HepG2 (cell line): ENCODE results near the gene SPECC1L. TPM values are rescaled to one million over a fixed set of nuclear protein-coding genes. Genes with fewer than 3 reads are reported as not detected.
"Not testable (repeated sequence)": the region's sequence is repeated elsewhere in the genome, so short reads cannot be mapped to it uniquely, and the experiment has no call there.

Experiments
- ATAC-seq: fragments of 200-7000 bp; cut with Tn5 transposase; 3 replicates; pipeline ENCODE4 v1.9.1; 2020; ENCODE audit warnings: mild to moderate bottlenecking, moderate library complexity
- BruUV-seq: library from RNA; stranded (reverse); fragments of 400-500 nt; replicated peaks from 2 replicates; lab custom pipeline; 2021; lab: Mats Ljungman, UMichigan
- CTCF ChIA-PET: fragments of 300-600 bp; formaldehyde crosslinking; extraction: SDS; loops from one replicate; lab custom pipeline; 2021; ENCODE audit warnings: low total read pairs, inconsistent platforms, low intra/inter-chr PET ratio; lab: Yijun Ruan, JAX
- POLR2A ChIA-PET: fragments of 350-600 bp; sonication (Branson Sonifier 250); formaldehyde crosslinking; loops from one replicate; lab custom pipeline; 2020; ENCODE audit warnings: antibody characterized with exemption, inconsistent platforms; lab: Yijun Ruan, JAX
- DNase-seq: peaks from one replicate; pipeline ENCODE4 v3.0.0-alpha.2; 2015; ENCODE audit warnings: low spot score
- FAIRE-seq: peaks from 3 replicates; lab custom pipeline; 2011; peaks lifted over from hg19 to GRCh38; lab: Jason Lieb, UNC
- H2AFZ ChIP-seq: one replicate; pipeline ENCODE4 v1.6.1; 2011; ENCODE audit warnings: low read length, inconsistent platforms
- H3K27ac ChIP-seq: fragments of 300-600 bp; 3 replicates; pipeline ENCODE4 v1.8.0; 2011; ENCODE audit warnings: mixed run types, mild to moderate bottlenecking, mixed read lengths, low read length, inconsistent platforms; ENCODE audit not compliant: insufficient read depth; ENCODE audit errors: extremely low read length
- H3K27me3 ChIP-seq, 2 experiments: fragments of 200-600 bp in 1 of 2; 2 replicates in 1 of 2; 3 replicates in 1 of 2; pipeline versions ENCODE4 v1.6.0 to v1.8.0; 2011; ENCODE audit warnings: low read length in 2 of 2, mild to moderate bottlenecking in 2 of 2, moderate library complexity in 2 of 2, inconsistent platforms in 1 of 2; ENCODE audit not compliant: insufficient read depth in 2 of 2, control insufficient read depth in 1 of 2
- H3K36me3 ChIP-seq, 2 experiments: fragments of 200-600 bp in 1 of 2; replicated peaks in 1 of 2; 2 replicates in 1 of 2; 3 replicates in 1 of 2; pipeline versions ENCODE4 v1.5.1 to v1.8.0; 2011; ENCODE audit warnings: low read length in 2 of 2, inconsistent platforms in 1 of 2; ENCODE audit not compliant: insufficient read depth in 2 of 2, control insufficient read depth in 1 of 2
- H3K4me1 ChIP-seq: 2 replicates; pipeline ENCODE4 v1.5.1; 2012; ENCODE audit warnings: low read length, inconsistent platforms; ENCODE audit not compliant: insufficient read depth
- H3K4me2 ChIP-seq: 2 replicates; pipeline ENCODE4 v1.6.0; 2011; ENCODE audit warnings: low read depth, low read length, inconsistent platforms
- H3K4me3 ChIP-seq, 3 experiments: fragments of 200-600 bp in 1 of 3; sonication (generic), shearing (Covaris generic) in 1 of 3; replicated peaks in 1 of 3; 2 replicates each; pipeline ENCODE4 v1.5.1; 2011 to 2016; ENCODE audit warnings: low read length in 3 of 3, inconsistent platforms in 2 of 3, low read depth in 2 of 3, mild to moderate bottlenecking in 2 of 3, control low read depth in 1 of 3, mixed read lengths in 1 of 3; ENCODE audit not compliant: insufficient read depth in 1 of 3
- H3K79me2 ChIP-seq: one replicate; pipeline ENCODE4 v1.6.1; 2011; ENCODE audit warnings: low read length, inconsistent platforms; ENCODE audit not compliant: insufficient read depth
- H3K9ac ChIP-seq: 2 replicates; pipeline ENCODE4 v1.6.0; 2011; ENCODE audit warnings: mild to moderate bottlenecking, low read depth, low read length, inconsistent platforms; ENCODE audit not compliant: insufficient read depth
- H3K9me3 ChIP-seq: 2 replicates; pipeline ENCODE4 v1.5.1; 2012; ENCODE audit warnings: mild to moderate bottlenecking, low read length
- H4K20me1 ChIP-seq: 2 replicates; pipeline ENCODE4 v1.6.0; 2011; ENCODE audit warnings: inconsistent platforms, mild to moderate bottlenecking, low read length, moderate library complexity; ENCODE audit not compliant: insufficient read depth
- EP300 ChIP-seq, 3 experiments: sonication (generic) in 1 of 3; formaldehyde crosslinking in 1 of 3; IDR thresholded peaks; 2 replicates each; pipeline versions ENCODE4 v1.5.1 to v1.6.1; 2011 to 2020; ENCODE audit warnings: low read depth in 2 of 3, low read length in 2 of 3, borderline replicate concordance in 1 of 3, improper control_type of control experiment in 1 of 3, mild to moderate bottlenecking in 1 of 3, missing genetic modification reagents in 1 of 3, moderate library complexity in 1 of 3
- GATAD2A ChIP-seq: IDR thresholded peaks from 2 replicates; pipeline ENCODE4 v1.6.1; 2016
- HMG20A ChIP-seq: IDR thresholded peaks from 2 replicates; pipeline ENCODE4 v1.6.1; 2016; ENCODE audit warnings: borderline replicate concordance
- HNF4A ChIP-seq: sonication (generic); formaldehyde crosslinking; IDR thresholded peaks from 2 replicates; pipeline ENCODE4 v1.4.0; 2020; ENCODE audit warnings: missing genetic modification reagents
- HNF4G ChIP-seq, 2 experiments: sonication (generic) in 1 of 2; formaldehyde crosslinking in 1 of 2; IDR thresholded peaks; 2 replicates each; pipeline versions ENCODE4 v1.4.0 to v1.6.1; 2011 to 2020; ENCODE audit warnings: borderline replicate concordance in 2 of 2, low read depth in 2 of 2, mild to moderate bottlenecking in 2 of 2, low read length in 1 of 2, missing genetic modification reagents in 1 of 2, moderate library complexity in 1 of 2
- NCOA2 ChIP-seq: sonication (generic); formaldehyde crosslinking; IDR thresholded peaks from 2 replicates; pipeline ENCODE4 v1.8.0; 2022; ENCODE audit warnings: inconsistent platforms
- NCOR1 ChIP-seq: fragments of 200-600 bp; sonication (generic); IDR thresholded peaks from 2 replicates; pipeline ENCODE4 v1.7.0; 2017; ENCODE audit warnings: antibody characterized with exemption, low read length, borderline replicate concordance
- NR2C2 ChIP-seq: sonication (generic); formaldehyde crosslinking; IDR thresholded peaks from 2 replicates; pipeline ENCODE4 v1.4.0; 2020; ENCODE audit warnings: missing genetic modification reagents, mild to moderate bottlenecking, moderate library complexity, borderline replicate concordance
- NR2F6 ChIP-seq, 2 experiments: IDR thresholded peaks; 2 replicates each; pipeline ENCODE4 v1.6.1; 2016; ENCODE audit warnings: antibody characterized with exemption in 1 of 2, mild to moderate bottlenecking in 1 of 2
- SOX5 ChIP-seq: IDR thresholded peaks from 2 replicates; pipeline ENCODE4 v1.6.1; 2016; ENCODE audit warnings: borderline replicate concordance
- SOX6 ChIP-seq, 2 experiments: fragments of 450-650 bp in 1 of 2; sonication (generic) in 1 of 2; formaldehyde crosslinking in 1 of 2; IDR thresholded peaks; 2 replicates each; pipeline versions ENCODE4 v1.4.0 to v1.6.1; 2017 to 2020; ENCODE audit warnings: antibody characterized with exemption in 1 of 2, mild to moderate bottlenecking in 1 of 2, missing genetic modification reagents in 1 of 2
- WGBS: methylation state at CpG from one replicate; pipeline ENCODE4 v1.1.6; 2017; ENCODE audit warnings: low lambda C conversion rate; 5-methylcytosine and 5-hydroxymethylcytosine counted together
- in situ Hi-C: cut with HindIII; loops from 2 replicates; pipeline ENCODE4 v1.10.0; 2017; ENCODE audit warnings: low pct_unique_long_range_greater_than_20kb; ENCODE audit not compliant: extremely low pct_ligation_motif_present
- intact Hi-C: fragments of 100-400 bp; cut with micrococcal nuclease; formaldehyde crosslinking; loops from one replicate; pipeline ENCODE4 v1.10.0; 2022; ENCODE audit not compliant: unreplicated experiment
- polyA plus RNA-seq, 8 experiments: library from polyadenylated mRNA; depleted of rRNA in 3 of 8; stranded (reverse) in 7 of 8; unstranded in 1 of 8; fragments of >200 nt; fragmentation: Illumina TruSeq in 4 of 8; extraction: Trizol in 4 of 8; gene quantifications; 2 replicates each; pipeline versions ENCODE4 v1.2.1 to v1.2.3, GENCODE V29; 2011 to 2016; ENCODE audit warnings: low read depth in 4 of 8, missing spikeins in 1 of 8, mixed read lengths in 1 of 8; ENCODE audit not compliant: insufficient read depth in 1 of 8
- total RNA-seq, 5 experiments: library from RNA; depleted of rRNA; stranded (reverse); fragments of >200 nt; fragmentation: Illumina TruSeq; extraction: Trizol; gene quantifications; 2 replicates each; pipeline ENCODE4 v1.2.3, GENCODE V29; 2016; ENCODE audit warnings: low read depth in 1 of 5
- TF ChIP-seq, protein P1 (sequence below): IDR thresholded peaks from 2 replicates; pipeline ENCODE4 v1.4.0; 2020; ENCODE audit warnings: mild to moderate bottlenecking, missing genetic modification reagents
- TF ChIP-seq, protein P2 (sequence below): IDR thresholded peaks from 2 replicates; pipeline ENCODE4 v1.6.1; 2016; ENCODE audit warnings: low read depth

The SPECC1L gene
- total and polyA plus RNA-seq, 2 of the 13 experiments (the other 11 are each of a cell fraction or from before 2014, with no cell fraction given) = 14.1 to 30.3 TPM

DNA sequence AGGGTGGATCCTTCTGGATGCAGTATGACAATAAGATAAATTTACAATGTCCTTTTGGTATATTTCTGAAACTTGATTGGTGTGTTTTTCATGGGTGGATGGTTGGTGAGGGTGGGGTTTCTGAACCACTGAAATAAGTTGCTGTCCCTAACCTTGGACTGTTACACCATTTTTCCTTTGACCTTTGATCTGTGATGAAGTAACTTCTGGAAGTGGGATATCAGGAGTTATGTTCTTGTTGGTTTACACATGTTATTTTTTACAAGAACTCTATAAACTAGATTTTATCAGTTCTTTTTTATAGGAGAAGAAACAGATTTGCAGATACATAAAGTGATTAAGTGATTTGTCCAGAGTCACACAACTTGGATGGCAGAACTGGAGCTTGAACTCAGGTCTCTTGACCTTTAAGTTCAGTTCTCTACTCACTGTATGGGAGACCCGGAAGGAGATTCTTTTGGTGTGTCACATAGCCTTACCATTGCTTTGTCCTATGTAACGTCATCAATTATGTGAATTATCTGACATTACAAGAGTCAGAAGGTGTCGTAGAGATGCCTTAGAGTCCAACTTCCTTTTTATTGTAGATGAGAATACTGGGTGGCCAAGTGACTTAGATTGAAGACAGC lies 21.7 kb downstream of the SPECC1L start:
- intact Hi-C loops; POLR2A ChIA-PET; ATAC-seq; in situ Hi-C loops; H3K36me3 ChIP-seq; H3K27me3 ChIP-seq; H3K9ac ChIP-seq; BruUV-seq; CTCF ChIA-PET; FAIRE-seq; H2AFZ ChIP-seq; H4K20me1 ChIP-seq; H3K4me3 ChIP-seq; H3K9me3 ChIP-seq; TF ChIP-seq SOX6 (IDR thresholded peaks at IDR 0.05); HNF4G (CRISPR knock-in tag; IDR thresholded peaks at IDR 0.05; ENCODE audit: borderline replicate concordance, low read depth); NR2F6 (IDR thresholded peaks at IDR 0.05); EP300 (CRISPR knock-in tag; IDR thresholded peaks at IDR 0.05; ENCODE audit: borderline replicate concordance): not testable (repeated sequence)
- Histone ChIP-seq H3K4me2 (0 out of 2 replicates have a peak overlapping the region, but pooled peaks have one; percentile 8), H3K4me1 (peaks cover 43% of the 10 kb centered on the region), H3K79me2 (peaks cover 48% of the 10 kb centered on the region), H3K27ac (peak overlapping the region; percentile 37)
- WGBS = 91% methylated on average over 3 of the region's 3 CpGs
- peak; percentile 39 for DNase-seq
- TF ChIP-seq, protein P1, sequence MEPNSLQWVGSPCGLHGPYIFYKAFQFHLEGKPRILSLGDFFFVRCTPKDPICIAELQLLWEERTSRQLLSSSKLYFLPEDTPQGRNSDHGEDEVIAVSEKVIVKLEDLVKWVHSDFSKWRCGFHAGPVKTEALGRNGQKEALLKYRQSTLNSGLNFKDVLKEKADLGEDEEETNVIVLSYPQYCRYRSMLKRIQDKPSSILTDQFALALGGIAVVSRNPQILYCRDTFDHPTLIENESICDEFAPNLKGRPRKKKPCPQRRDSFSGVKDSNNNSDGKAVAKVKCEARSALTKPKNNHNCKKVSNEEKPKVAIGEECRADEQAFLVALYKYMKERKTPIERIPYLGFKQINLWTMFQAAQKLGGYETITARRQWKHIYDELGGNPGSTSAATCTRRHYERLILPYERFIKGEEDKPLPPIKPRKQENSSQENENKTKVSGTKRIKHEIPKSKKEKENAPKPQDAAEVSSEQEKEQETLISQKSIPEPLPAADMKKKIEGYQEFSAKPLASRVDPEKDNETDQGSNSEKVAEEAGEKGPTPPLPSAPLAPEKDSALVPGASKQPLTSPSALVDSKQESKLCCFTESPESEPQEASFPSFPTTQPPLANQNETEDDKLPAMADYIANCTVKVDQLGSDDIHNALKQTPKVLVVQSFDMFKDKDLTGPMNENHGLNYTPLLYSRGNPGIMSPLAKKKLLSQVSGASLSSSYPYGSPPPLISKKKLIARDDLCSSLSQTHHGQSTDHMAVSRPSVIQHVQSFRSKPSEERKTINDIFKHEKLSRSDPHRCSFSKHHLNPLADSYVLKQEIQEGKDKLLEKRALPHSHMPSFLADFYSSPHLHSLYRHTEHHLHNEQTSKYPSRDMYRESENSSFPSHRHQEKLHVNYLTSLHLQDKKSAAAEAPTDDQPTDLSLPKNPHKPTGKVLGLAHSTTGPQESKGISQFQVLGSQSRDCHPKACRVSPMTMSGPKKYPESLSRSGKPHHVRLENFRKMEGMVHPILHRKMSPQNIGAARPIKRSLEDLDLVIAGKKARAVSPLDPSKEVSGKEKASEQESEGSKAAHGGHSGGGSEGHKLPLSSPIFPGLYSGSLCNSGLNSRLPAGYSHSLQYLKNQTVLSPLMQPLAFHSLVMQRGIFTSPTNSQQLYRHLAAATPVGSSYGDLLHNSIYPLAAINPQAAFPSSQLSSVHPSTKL = peak; percentile 55
- TF ChIP-seq NCOA2 (0 out of 2 replicates have a peak, but pooled peaks have one; percentile 24), GATAD2A (CRISPR knock-in tag) (peak; percentile 50; the same call in 1 of the 2 replicates), SOX6 (CRISPR knock-in tag; IDR thresholded peaks at IDR 0.05) (0 out of 2 replicates have a peak, but pooled peaks have one; percentile 15), HMG20A (peak; percentile 29; the same call in 1 of the 2 replicates), NR2C2 (CRISPR knock-in tag) (0 out of 2 replicates have a peak, but pooled peaks have one; percentile 27), NCOR1 (peak; percentile 57; the same call in 1 of the 2 replicates), HNF4G (IDR thresholded peaks at IDR 0.05; ENCODE audit: borderline replicate concordance, low read depth, low read length) (peak; percentile 37; the same call in 1 of the 2 replicates), NR2F6 (CRISPR knock-in tag; IDR thresholded peaks at IDR 0.05) (peak; percentile 53; the same call in 1 of the 2 replicates), EP300 (IDR thresholded peaks at IDR 0.05; ENCODE audit: low read depth in 2 of 2, low read length in 2 of 2) (0 out of 4 replicates have a peak, but pooled peaks of 1 of the 2 experiments have one; percentile 6), SOX5 (CRISPR knock-in tag) (0 out of 2 replicates have a peak, but pooled peaks have one; percentile 8), HNF4A (peak; percentile 75)
- TF ChIP-seq, protein P2, sequence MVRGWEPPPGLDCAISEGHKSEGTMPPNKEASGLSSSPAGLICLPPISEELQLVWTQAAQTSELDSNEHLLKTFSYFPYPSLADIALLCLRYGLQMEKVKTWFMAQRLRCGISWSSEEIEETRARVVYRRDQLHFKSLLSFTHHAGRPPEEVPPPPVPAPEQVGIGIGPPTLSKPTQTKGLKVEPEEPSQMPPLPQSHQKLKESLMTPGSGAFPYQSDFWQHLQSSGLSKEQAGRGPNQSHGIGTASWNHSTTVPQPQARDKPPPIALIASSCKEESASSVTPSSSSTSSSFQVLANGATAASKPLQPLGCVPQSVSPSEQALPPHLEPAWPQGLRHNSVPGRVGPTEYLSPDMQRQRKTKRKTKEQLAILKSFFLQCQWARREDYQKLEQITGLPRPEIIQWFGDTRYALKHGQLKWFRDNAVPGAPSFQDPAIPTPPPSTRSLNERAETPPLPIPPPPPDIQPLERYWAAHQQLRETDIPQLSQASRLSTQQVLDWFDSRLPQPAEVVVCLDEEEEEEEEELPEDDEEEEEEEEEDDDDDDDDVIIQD (CRISPR knock-in tag) = peak; percentile 60; the same call in 1 of the 2 replicates
